Activated T-helper 1 cell treated with anti-CD3 and anti-CD28 coated beads, Interleukin-2, amount 50 U/mL, for 16 hours (primary cell): Measurements from ENCODE around the gene SND1.
"Not testable (repeated sequence)": the region's sequence is repeated elsewhere in the genome, so short reads cannot be mapped to it uniquely, and the experiment has no call there.

ENCODE experiments used
- DNase-seq, 2 donors: peaks; one replicate each; pipeline ENCODE4 v3.0.0-alpha.2; 2020; ENCODE audit warnings: low read depth in 1 of 2, low spot score in 1 of 2

Gene SND1

GRCh38 chr7:127824682-127825081 lies 172.7 kb downstream of the SND1 start:
- DNase-seq: no peak

GRCh38 chr7:127828843-127829500 lies 177.0 kb downstream of the SND1 start:
- no peak for DNase-seq

- DNase-seq: no peak
These were observed 179.6 kb downstream of the SND1 start for GRCh38 chr7:127831318-127832219.

- no peak for DNase-seq
These were observed 180.6 kb downstream of the SND1 start for GRCh38 chr7:127832592-127832991.

- DNase-seq: no peak
These were observed 181.6 kb downstream of the SND1 start for GRCh38 chr7:127833641-127834040.

- DNase-seq: no peak
These were observed 183.7 kb downstream of the SND1 start for GRCh38 chr7:127835679-127836078.

GRCh38 chr7:127837816-127838410 lies 185.9 kb downstream of the SND1 start:
- DNase-seq: not testable (repeated sequence)

- DNase-seq: no peak
These were observed 186.9 kb downstream of the SND1 start for GRCh38 chr7:127838816-127839415.

- no peak for DNase-seq
These were observed 188.4 kb downstream of the SND1 start for GRCh38 chr7:127840226-127840951.

- DNase-seq: no peak
These were observed 192.2 kb downstream of the SND1 start for GRCh38 chr7:127844165-127844564.

GRCh38 chr7:127844707-127845331 lies 192.8 kb downstream of the SND1 start:
- DNase-seq: no peak

- DNase-seq: no peak
These were observed 193.7 kb downstream of the SND1 start for GRCh38 chr7:127845522-127846214.

GRCh38 chr7:127847641-127848040 lies 195.6 kb downstream of the SND1 start:
- DNase-seq: no peak

- DNase-seq: no peak
These were observed 196.2 kb downstream of the SND1 start for GRCh38 chr7:127848241-127848640.

- DNase-seq: no peak
These were observed 198.2 kb downstream of the SND1 start for GRCh38 chr7:127850195-127850594.

- no peak for DNase-seq
These were observed 202.4 kb downstream of the SND1 start for GRCh38 chr7:127854383-127854782.

GRCh38 chr7:127857464-127857841 lies 205.5 kb downstream of the SND1 start:
- no peak for DNase-seq

GRCh38 chr7:127858091-127858914 lies 206.3 kb downstream of the SND1 start:
- no peak for DNase-seq

GRCh38 chr7:127858915-127859189 lies 206.9 kb downstream of the SND1 start:
- no peak for DNase-seq
